ENCODE measurements around the gene CSRP3.
"Not testable (repeated sequence)": the region's sequence is repeated elsewhere in the genome, so short reads cannot be mapped to it uniquely, and the experiment has no call there.

The CSRP3 gene

GRCh38 chr11:19185036-19185435 lies 16.7 kb downstream of the CSRP3 start:
- DNase-seq, result no peak

GRCh38 chr11:19183646-19184045 lies 18.1 kb downstream of the CSRP3 start:
- no peak for DNase-seq

GRCh38 chr11:19181531-19182261 lies 20.1 kb downstream of the CSRP3 start:
- no peak for DNase-seq

GRCh38 chr11:19176629-19177186 lies 25.1 kb downstream of the CSRP3 start:
- DNase-seq, result no peak

- DNase-seq, result no peak
These were observed 27.7 kb downstream of the CSRP3 start for GRCh38 chr11:19173964-19174638.

- DNase-seq, result no peak
These were observed 28.6 kb downstream of the CSRP3 start for GRCh38 chr11:19173004-19173689.

- DNase-seq, result no peak
These were observed 33.7 kb downstream of the CSRP3 start for GRCh38 chr11:19168090-19168489.

- DNase-seq, result no peak
These were observed 36.9 kb downstream of the CSRP3 start for GRCh38 chr11:19164881-19165280.

GRCh38 chr11:19164230-19164855 lies 37.4 kb downstream of the CSRP3 start:
- no peak for DNase-seq

- no peak for DNase-seq
These were observed 38.2 kb downstream of the CSRP3 start for GRCh38 chr11:19163617-19164016.

GRCh38 chr11:19162951-19163505 lies 38.8 kb downstream of the CSRP3 start:
- DNase-seq, result no peak

GRCh38 chr11:19161651-19162050 lies 40.1 kb downstream of the CSRP3 start:
- DNase-seq, result no peak

GRCh38 chr11:19160847-19161246 lies 40.9 kb downstream of the CSRP3 start:
- no peak for DNase-seq

- no peak for DNase-seq
These were observed 44.9 kb downstream of the CSRP3 start for GRCh38 chr11:19156892-19157291.

- DNase-seq, result no peak
These were observed 56.5 kb downstream of the CSRP3 start for GRCh38 chr11:19145319-19145718.

- not testable (repeated sequence) for DNase-seq
These were observed 64.9 kb downstream of the CSRP3 start for GRCh38 chr11:19136884-19137283.

GRCh38 chr11:19134004-19134403 lies 67.8 kb downstream of the CSRP3 start:
- DNase-seq, result no peak

All from NCI-H1694 treated with DMSO at 0.1 percent for 48 hours (cell line).